ENCODE results near the gene GALR3. TPM values are rescaled to one million over a fixed set of nuclear protein-coding genes. Genes with fewer than 3 reads are reported as not detected.

Gene GALR3
- total and polyA plus RNA-seq, 2 experiments from 2014 or later, result 0.36 to 0.63 TPM

GRCh38 chr22:37843741-37844089 is 20.5 kb downstream of the GALR3 start (continued):
- TF ChIP-seq ZNF462 (CRISPR knock-in tag; IDR thresholded peaks at IDR 0.05) (no peak), ETS1 (IDR thresholded peaks at IDR 0.05) (no peak), JUNB (IDR thresholded peaks at IDR 0.05; ENCODE audit: unreplicated experiment) (no peak), ZNF114 (CRISPR knock-in tag; IDR thresholded peaks at IDR 0.05) (no peak), POLR2AphosphoS5 (IDR thresholded peaks at IDR 0.05; ENCODE audit: low read depth) (no peak), NANOG (IDR thresholded peaks at IDR 0.05; ENCODE audit: borderline replicate concordance) (no peak), EZH2 (IDR thresholded peaks at IDR 0.05; ENCODE audit: low read depth, unreplicated experiment) (no peak)

- Histone ChIP-seq H4K20me1 (replicated peaks; ENCODE audit: insufficient read depth) (peaks cover 3% of the 10 kb centered on the region; the same call in 1 of the 2 replicates), H3K79me2 (replicated peaks; ENCODE audit: insufficient read depth) (peaks cover 37% of the 10 kb centered on the region), H3K4me3 (peak overlapping the region; percentile 43), H3F3A (replicated peaks; ENCODE audit: low read depth) (peaks cover 24% of the 10 kb centered on the region), H3K9me2 (ENCODE audit: insufficient read depth) (no peaks in the 10 kb centered on the region), H3K4me2 (no peak overlapping the region), H3K36me3 (ENCODE audit: insufficient read depth) (no peaks in the 10 kb centered on the region), H2AFZ (no peak overlapping the region), H3K27me3 (ENCODE audit: insufficient read depth) (no peaks in the 10 kb centered on the region), H3K27ac (ENCODE audit: low read depth) (no peak overlapping the region), H3K4me1 (ENCODE audit: insufficient read depth) (peaks cover 1% of the 10 kb centered on the region; the same call in 1 of the 2 replicates)
- ATAC-seq (no peak), DNase-seq (ENCODE audit: low spot score) (no peak)
- H3K27me3 Mint-ChIP-seq (ENCODE audit: insufficient read depth, low read depth, poor library complexity), result peaks cover 11% of the 10 kb centered on the region
- peaks cover 17% of the 10 kb centered on the region for H3K36me3 Mint-ChIP-seq (ENCODE audit: low read depth)
- peaks cover 12% of the 10 kb centered on the region for H3K4me1 Mint-ChIP-seq
- H3K9me3 Mint-ChIP-seq, result peaks cover 15% of the 10 kb centered on the region
- no peak overlapping the region for H3K27ac Mint-ChIP-seq
- H3K4me3 Mint-ChIP-seq, result peak overlapping the region; percentile 90
- no peak for TF ChIP-seq CREB1 (CRISPR knock-in tag; IDR thresholded peaks at IDR 0.05; ENCODE audit: low read depth)
- no peak for TF ChIP-seq JUNB (IDR thresholded peaks at IDR 0.05; ENCODE audit: unreplicated experiment)
- no peak for TF ChIP-seq NANOG (IDR thresholded peaks at IDR 0.05; ENCODE audit: borderline replicate concordance)
- no peak for TF ChIP-seq CTCF (conservative IDR thresholded peaks at IDR 0.05; ENCODE audit: low read depth in 2 of 2)
- no peak for TF ChIP-seq ZNF114 (CRISPR knock-in tag; IDR thresholded peaks at IDR 0.05)
- no peak for TF ChIP-seq EZH2 (IDR thresholded peaks at IDR 0.05; ENCODE audit: low read depth, unreplicated experiment)
- no peak for TF ChIP-seq ETS1 (IDR thresholded peaks at IDR 0.05)
- TF ChIP-seq POLR2AphosphoS5 (IDR thresholded peaks at IDR 0.05; ENCODE audit: low read depth), result no peak
- no peak for TF ChIP-seq EZH2phosphoT487 (IDR thresholded peaks at IDR 0.05; ENCODE audit: unreplicated experiment)
These were observed 21.7 kb downstream of the GALR3 start for GRCh38 chr22:37844904-37845329.
